ENCODE measurements around the gene ACTR3C. TPM values are rescaled to one million over a fixed set of nuclear protein-coding genes. Genes with fewer than 3 reads are reported as not detected.
"Not testable (repeated sequence)": the region's sequence is repeated elsewhere in the genome, so short reads cannot be mapped to it uniquely, and the experiment has no call there.

ACTR3C gene
- total RNA-seq, 1 experiment from 2014 or later, result 8.0 TPM

DNA sequence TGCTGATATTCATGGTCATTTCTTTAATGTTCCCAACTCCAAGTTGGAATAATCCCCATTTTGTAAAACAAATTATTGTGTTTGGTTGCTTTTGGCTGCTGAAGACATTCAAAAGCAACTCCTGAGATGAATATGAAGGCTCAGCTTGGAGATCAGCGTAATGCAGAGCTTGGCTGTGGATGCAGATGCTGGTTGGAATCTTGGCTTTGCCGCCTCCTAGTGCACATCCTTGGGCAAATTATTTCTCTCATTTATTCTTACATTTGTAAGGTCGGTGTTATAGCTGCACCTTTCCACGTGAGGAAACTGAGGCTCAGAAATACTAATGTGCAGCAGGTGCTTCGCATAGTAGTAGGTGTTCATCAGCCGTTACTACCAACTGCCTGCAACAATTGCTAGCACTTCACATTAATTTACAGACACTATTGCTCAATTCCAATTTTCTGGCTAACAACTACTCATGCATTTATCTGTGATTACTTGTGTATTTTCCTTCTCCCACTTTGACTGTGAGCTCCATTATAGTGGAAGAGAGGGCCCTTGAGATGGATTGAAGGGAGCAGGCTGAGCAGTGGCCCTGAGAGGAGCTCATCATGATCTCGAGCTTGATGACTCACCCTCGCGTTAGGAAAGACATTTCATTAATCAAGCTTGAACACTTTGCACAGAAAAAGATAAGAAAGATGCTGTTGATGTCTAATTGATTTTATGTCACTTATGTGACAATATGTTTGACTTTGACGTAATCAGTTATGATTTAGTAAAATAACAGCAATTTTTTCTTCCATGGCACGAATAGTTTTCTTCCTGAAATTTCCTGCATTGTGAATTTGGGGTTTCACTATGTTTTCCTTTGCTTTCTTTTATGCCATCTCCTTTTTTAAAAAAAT lies 101.0 kb downstream of the ACTR3C start:
- H3K27me3 Mint-ChIP-seq (ENCODE audit: insufficient read depth, unreplicated experiment); H3K27ac Mint-ChIP-seq (ENCODE audit: unreplicated experiment); H3K4me1 Mint-ChIP-seq (ENCODE audit: low read depth, unreplicated experiment); POLR2A ChIA-PET; H3K4me3 ChIP-seq (ENCODE audit: low read depth, low read length); H3K36me3 ChIP-seq (ENCODE audit: control insufficient read depth, insufficient read depth, low read length); H3K27me3 ChIP-seq (replicated peaks; ENCODE audit: control insufficient read depth, insufficient read depth, low read length); CTCF ChIA-PET; H3K9me3 ChIP-seq; BruUV-seq (replicated peaks); intact Hi-C loops (cut with micrococcal nuclease; ENCODE audit: unreplicated experiment); H3K36me3 Mint-ChIP-seq (ENCODE audit: insufficient read depth, unreplicated experiment); H3K9me3 Mint-ChIP-seq (ENCODE audit: unreplicated experiment); H3K4me1 ChIP-seq; H3K4me3 Mint-ChIP-seq (ENCODE audit: unreplicated experiment): not testable (repeated sequence)
- TF ChIP-seq, protein P1, sequence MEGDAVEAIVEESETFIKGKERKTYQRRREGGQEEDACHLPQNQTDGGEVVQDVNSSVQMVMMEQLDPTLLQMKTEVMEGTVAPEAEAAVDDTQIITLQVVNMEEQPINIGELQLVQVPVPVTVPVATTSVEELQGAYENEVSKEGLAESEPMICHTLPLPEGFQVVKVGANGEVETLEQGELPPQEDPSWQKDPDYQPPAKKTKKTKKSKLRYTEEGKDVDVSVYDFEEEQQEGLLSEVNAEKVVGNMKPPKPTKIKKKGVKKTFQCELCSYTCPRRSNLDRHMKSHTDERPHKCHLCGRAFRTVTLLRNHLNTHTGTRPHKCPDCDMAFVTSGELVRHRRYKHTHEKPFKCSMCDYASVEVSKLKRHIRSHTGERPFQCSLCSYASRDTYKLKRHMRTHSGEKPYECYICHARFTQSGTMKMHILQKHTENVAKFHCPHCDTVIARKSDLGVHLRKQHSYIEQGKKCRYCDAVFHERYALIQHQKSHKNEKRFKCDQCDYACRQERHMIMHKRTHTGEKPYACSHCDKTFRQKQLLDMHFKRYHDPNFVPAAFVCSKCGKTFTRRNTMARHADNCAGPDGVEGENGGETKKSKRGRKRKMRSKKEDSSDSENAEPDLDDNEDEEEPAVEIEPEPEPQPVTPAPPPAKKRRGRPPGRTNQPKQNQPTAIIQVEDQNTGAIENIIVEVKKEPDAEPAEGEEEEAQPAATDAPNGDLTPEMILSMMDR (IDR thresholded peaks at IDR 0.05; ENCODE audit: insufficient read depth in 1 of 2, low read depth in 1 of 2, low read length in 1 of 2, severe bottlenecking in 1 of 2, unreplicated experiment in 1 of 2), result peak in 1 of 2 experiments; percentile 10
- DNase-seq, result peak in 1 of 2 experiments; percentile 9

DNA sequence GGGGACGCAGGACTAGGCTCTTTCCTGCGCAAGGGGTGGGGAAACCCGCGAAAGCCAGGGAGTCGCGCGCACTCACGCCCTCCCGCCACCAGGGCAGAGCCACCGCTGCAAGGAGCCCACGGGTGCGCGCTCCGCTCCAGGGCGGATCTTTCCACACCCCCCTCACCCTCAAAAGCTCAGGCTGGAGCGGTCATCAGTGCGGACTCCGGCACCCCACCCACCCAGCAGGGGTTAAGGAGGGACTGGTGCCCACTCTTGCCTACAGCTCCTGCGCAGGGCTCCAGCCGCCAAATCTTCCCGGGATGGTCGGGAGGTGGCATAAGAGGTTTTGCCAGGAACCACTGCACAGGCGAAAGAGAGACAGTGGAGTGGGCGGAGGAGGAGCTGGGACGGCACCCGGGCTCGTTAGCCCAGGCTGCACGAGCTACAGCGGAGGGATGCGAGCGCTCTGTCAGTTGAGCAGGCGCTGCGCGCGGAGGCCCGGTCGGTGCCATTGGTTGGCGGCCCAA lies 102.6 kb downstream of the ACTR3C start:
- H3K27me3 ChIP-seq (replicated peaks; ENCODE audit: control insufficient read depth, insufficient read depth, low read length); CTCF ChIA-PET; H3K27ac Mint-ChIP-seq (ENCODE audit: unreplicated experiment); H3K9me3 Mint-ChIP-seq (ENCODE audit: unreplicated experiment); H3K9me3 ChIP-seq; H3K4me1 ChIP-seq; POLR2A ChIA-PET; H3K4me3 Mint-ChIP-seq (ENCODE audit: unreplicated experiment); DNase-seq; H3K36me3 ChIP-seq (ENCODE audit: control insufficient read depth, insufficient read depth, low read length); H3K4me1 Mint-ChIP-seq (ENCODE audit: low read depth, unreplicated experiment); H3K36me3 Mint-ChIP-seq (ENCODE audit: insufficient read depth, unreplicated experiment); intact Hi-C loops (cut with micrococcal nuclease; ENCODE audit: unreplicated experiment); H3K27me3 Mint-ChIP-seq (ENCODE audit: insufficient read depth, unreplicated experiment); BruUV-seq (replicated peaks); H3K4me3 ChIP-seq (ENCODE audit: low read depth, low read length): not testable (repeated sequence)

DNA sequence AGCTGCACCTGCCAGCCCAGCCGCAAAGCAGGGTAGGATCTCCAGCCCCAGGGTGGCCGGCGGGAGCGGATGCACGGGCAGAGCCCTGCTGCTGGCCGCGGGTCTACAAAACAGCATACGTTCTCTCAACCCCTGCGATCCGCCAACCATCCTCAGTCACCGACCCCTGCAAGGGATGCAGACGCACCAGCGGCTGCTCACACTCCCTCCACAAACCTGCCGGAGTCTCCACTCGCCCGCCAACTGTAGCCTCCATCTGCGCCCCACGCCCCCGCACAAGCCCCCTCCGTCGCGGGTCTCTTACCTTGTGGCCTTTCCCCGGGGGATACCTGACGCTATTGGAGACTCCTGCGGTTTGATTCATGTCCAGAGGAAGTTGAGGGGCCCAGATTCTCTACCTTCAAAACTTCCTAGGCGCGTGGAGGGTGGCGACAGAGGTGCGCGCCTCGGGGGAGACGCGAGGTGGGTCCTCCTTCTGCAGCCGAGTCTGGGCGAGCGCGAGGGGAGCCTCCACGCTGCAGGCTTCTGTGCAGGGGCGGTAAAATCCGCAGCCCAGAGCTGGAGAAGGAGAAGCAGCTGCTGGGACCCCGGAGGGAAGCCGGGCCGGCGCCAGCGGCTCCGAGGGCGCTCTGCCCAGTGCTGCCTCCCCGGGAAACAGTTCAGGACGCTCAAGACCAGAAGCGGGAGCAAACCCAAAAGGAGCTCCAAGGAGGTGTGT lies 103.2 kb downstream of the ACTR3C start:
- H3K4me3 ChIP-seq (ENCODE audit: low read depth, low read length); CTCF ChIA-PET; H3K4me3 Mint-ChIP-seq (ENCODE audit: unreplicated experiment); H3K27me3 Mint-ChIP-seq (ENCODE audit: insufficient read depth, unreplicated experiment); BruUV-seq (replicated peaks); H3K4me1 ChIP-seq; H3K36me3 ChIP-seq (ENCODE audit: control insufficient read depth, insufficient read depth, low read length); H3K9me3 ChIP-seq; H3K27ac Mint-ChIP-seq (ENCODE audit: unreplicated experiment); H3K4me1 Mint-ChIP-seq (ENCODE audit: low read depth, unreplicated experiment); H3K27me3 ChIP-seq (replicated peaks; ENCODE audit: control insufficient read depth, insufficient read depth, low read length); H3K9me3 Mint-ChIP-seq (ENCODE audit: unreplicated experiment); intact Hi-C loops (cut with micrococcal nuclease; ENCODE audit: unreplicated experiment); POLR2A ChIA-PET; H3K36me3 Mint-ChIP-seq (ENCODE audit: insufficient read depth, unreplicated experiment); DNase-seq: not testable (repeated sequence)

DNA sequence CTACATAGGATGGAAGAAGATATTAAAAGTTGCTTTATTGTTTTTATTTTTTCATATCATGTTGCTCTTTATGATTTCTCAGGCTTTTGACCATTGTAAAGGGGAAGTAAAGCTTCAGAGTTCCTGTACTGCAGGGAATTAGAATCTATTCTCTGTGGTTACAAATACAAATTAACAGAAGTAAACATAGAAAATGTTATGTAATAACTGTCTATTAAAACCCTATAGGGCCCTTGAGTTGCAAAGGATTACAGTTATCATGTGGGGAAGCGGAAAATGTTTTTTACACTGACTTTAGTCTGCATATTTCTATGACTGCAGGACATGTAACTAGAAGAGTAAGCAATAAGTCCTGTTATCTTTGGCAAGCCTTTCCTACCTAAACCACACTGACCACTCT lies 116.5 kb downstream of the ACTR3C start:
- CTCF ChIA-PET; H3K4me1 Mint-ChIP-seq (ENCODE audit: low read depth, unreplicated experiment); H3K4me3 Mint-ChIP-seq (ENCODE audit: unreplicated experiment); H3K9me3 ChIP-seq; H3K9me3 Mint-ChIP-seq (ENCODE audit: unreplicated experiment); POLR2A ChIA-PET; DNase-seq; H3K36me3 ChIP-seq (ENCODE audit: control insufficient read depth, insufficient read depth, low read length); H3K36me3 Mint-ChIP-seq (ENCODE audit: insufficient read depth, unreplicated experiment); BruUV-seq (replicated peaks); H3K4me1 ChIP-seq; H3K4me3 ChIP-seq (ENCODE audit: low read depth, low read length); intact Hi-C loops (cut with micrococcal nuclease; ENCODE audit: unreplicated experiment); H3K27ac Mint-ChIP-seq (ENCODE audit: unreplicated experiment); H3K27me3 ChIP-seq (replicated peaks; ENCODE audit: control insufficient read depth, insufficient read depth, low read length): not testable (repeated sequence)
- H3K27me3 Mint-ChIP-seq (ENCODE audit: insufficient read depth, unreplicated experiment), result peaks cover 11% of the 10 kb centered on the region

DNA sequence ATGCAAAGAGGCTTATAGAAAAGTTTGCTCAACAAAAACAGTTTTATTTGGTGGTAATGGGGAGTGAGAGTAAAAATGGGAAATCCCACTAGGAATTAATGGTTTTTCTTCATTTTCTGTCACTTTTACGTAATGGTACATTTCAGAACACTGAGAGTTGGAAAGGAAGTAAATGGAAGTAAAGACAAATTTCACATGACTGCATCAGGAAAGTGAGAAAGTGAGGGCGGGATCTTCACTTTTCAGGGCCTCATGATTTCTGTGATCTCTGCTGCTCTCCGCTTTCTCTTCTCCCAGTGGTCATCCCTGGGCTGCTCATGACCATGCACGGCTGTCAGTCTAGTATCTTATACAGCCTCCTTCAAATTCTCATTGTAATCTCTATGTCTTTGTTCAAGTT lies 117.5 kb downstream of the ACTR3C start:
- POLR2A ChIA-PET; CTCF ChIA-PET; H3K36me3 Mint-ChIP-seq (ENCODE audit: insufficient read depth, unreplicated experiment); intact Hi-C loops (cut with micrococcal nuclease; ENCODE audit: unreplicated experiment); H3K4me1 ChIP-seq; H3K4me3 Mint-ChIP-seq (ENCODE audit: unreplicated experiment); H3K9me3 ChIP-seq; BruUV-seq (replicated peaks); H3K27ac Mint-ChIP-seq (ENCODE audit: unreplicated experiment); H3K9me3 Mint-ChIP-seq (ENCODE audit: unreplicated experiment); DNase-seq; H3K27me3 ChIP-seq (replicated peaks; ENCODE audit: control insufficient read depth, insufficient read depth, low read length); H3K36me3 ChIP-seq (ENCODE audit: control insufficient read depth, insufficient read depth, low read length); H3K4me3 ChIP-seq (ENCODE audit: low read depth, low read length); H3K4me1 Mint-ChIP-seq (ENCODE audit: low read depth, unreplicated experiment): not testable (repeated sequence)
- peaks cover 11% of the 10 kb centered on the region for H3K27me3 Mint-ChIP-seq (ENCODE audit: insufficient read depth, unreplicated experiment)

DNA sequence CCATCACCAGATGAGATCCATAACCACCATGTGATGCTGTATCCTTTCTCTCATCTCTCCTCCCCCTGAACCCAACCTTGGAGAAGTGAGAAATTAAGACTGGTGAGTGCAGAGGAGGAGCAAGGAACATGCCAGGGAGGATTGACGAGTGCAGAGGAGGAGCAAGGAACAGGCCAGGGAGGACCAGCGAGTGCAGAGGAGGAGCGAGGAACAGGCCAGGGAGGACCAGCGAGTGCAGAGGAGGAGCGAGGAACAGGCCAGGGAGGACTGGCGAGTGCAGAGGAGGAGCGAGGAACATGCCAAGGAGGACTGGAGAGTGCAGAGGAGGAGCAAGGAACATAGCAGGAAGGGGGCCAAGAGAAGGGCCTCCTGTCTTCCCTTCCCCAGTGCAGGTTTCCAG lies 118.8 kb downstream of the ACTR3C start:
- H3K36me3 ChIP-seq (ENCODE audit: control insufficient read depth, insufficient read depth, low read length); CTCF ChIA-PET; H3K9me3 ChIP-seq; BruUV-seq (replicated peaks); POLR2A ChIA-PET; H3K4me3 ChIP-seq (ENCODE audit: low read depth, low read length); H3K9me3 Mint-ChIP-seq (ENCODE audit: unreplicated experiment); H3K36me3 Mint-ChIP-seq (ENCODE audit: insufficient read depth, unreplicated experiment); intact Hi-C loops (cut with micrococcal nuclease; ENCODE audit: unreplicated experiment); H3K27me3 ChIP-seq (replicated peaks; ENCODE audit: control insufficient read depth, insufficient read depth, low read length); H3K4me1 Mint-ChIP-seq (ENCODE audit: low read depth, unreplicated experiment); DNase-seq; H3K4me3 Mint-ChIP-seq (ENCODE audit: unreplicated experiment); H3K27ac Mint-ChIP-seq (ENCODE audit: unreplicated experiment); H3K4me1 ChIP-seq: not testable (repeated sequence)
- H3K27me3 Mint-ChIP-seq (ENCODE audit: insufficient read depth, unreplicated experiment), result peaks cover 11% of the 10 kb centered on the region
